GM19239 (cell line): ENCODE measurements around the gene CAGE1.

Source experiments
- DNase-seq: peaks from one replicate; pipeline ENCODE4 v3.0.0; 2011; ENCODE audit warnings: low spot score; ENCODE audit not compliant: insufficient read length
- FAIRE-seq: peaks from 2 replicates; lab custom pipeline; 2011; peaks lifted over from hg19 to GRCh38; lab: Jason Lieb, UNC

CAGE1 gene

GRCh38 chr6:7389451-7390225 is at the start of gene CAGE1, which contains the start of gene RIOK1:
TSS of gene CAGE1 (minus strand) at chr6:7389742. CDS start at chr6:7387173, 2,569 bp downstream.
TSS of gene RIOK1 (plus strand) at chr6:7389808. CDS start at chr6:7390003, 195 bp downstream.
- DNase-seq (peak; percentile 85), FAIRE-seq (peak; percentile 97)

- no peak for DNase-seq
- FAIRE-seq: no peak
These were observed 49.7 kb upstream of the CAGE1 start for GRCh38 chr6:7439228-7439627.

DNA sequence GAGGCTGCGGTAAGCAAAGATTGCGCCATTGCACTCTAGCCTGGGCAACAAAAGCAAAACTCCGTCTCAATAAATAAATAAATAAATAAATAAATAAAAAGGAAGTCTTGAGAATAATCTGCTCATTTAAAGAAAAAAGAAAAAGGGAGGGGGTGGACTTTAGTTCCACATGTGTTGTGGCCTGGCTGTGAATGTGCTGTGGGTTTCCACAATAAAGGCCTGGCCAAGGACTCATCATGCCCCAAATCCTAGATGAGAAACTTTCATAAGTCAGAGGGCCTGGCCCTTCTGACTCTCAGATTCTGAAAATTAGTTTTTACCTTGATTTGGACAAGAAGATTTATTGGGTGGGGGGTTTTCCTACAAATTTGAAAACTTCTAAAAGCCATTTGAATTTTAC is 48.5 kb upstream of the CAGE1 start:
- FAIRE-seq: no peak
- DNase-seq: no peak

DNA sequence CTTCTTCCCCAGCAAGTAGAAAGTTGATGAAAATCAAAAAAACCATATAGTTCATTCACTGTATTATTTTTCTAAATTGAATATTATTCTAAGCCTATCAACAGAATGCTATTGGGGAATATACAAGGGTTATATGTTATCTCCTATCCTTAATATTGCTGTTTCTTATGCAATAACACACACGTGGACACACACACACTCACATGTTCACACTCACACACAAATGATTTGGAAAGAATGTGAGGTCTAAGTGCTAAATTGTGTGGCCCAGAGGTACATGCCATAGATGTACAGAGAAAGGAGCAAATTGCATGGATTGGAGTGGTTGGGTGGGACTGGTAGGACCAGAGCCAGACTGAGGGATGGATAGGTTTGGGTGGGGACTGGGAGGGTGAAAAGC is 45.1 kb upstream of the CAGE1 start:
- no peak for FAIRE-seq

DNA sequence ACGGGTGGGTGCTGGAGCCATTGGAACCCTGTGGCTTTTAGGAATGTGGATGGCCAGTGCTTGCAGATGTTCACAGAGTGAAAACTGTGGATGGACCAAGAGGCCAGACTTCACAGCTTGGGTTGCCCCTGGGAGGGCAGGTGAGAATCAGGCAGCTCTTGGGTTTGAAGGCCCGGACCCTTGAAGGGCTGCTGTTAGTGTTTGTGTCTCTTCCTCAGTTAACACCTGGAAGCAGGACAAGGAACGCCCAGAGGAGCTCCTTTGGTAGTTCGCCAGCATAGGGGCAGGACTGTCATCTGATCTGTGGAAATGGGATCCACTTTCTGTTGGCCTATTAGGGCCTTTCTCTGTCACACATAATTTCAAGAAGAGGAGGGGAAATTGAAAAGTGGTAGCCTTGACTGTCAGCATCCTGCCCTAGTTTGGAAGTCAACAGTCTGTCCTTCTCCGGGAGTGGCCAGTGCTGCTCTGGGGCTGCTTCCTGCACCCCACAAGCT is 43.6 kb upstream of the CAGE1 start:
- DNase-seq (no peak), FAIRE-seq (no peak)

More for the DNA sequence above, 45.1 kb upstream of the CAGE1 start:
- no peak for DNase-seq

- DNase-seq: no peak
- FAIRE-seq: no peak
These were observed 43.0 kb upstream of the CAGE1 start for GRCh38 chr6:7432391-7433120.

- FAIRE-seq: no peak
- DNase-seq: no peak
These were observed 42.3 kb upstream of the CAGE1 start for GRCh38 chr6:7431674-7432390.

DNA sequence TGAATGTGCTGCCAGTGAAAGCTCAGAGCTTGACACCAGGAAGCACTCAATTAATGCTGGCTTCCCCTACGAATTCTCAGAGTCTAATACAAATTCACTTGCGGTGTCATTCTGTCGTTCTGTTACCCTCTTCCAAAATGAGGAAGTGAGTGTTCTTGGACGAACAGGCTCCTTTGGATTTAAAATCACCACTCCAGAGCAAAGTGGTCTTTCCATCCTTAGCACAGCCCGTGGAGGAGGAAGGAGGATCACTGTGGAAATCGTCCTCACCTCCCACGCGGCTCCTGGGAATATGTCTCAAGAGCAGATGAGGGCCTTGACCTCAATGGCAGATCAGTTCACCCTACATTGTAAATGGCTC is 41.8 kb upstream of the CAGE1 start:
- FAIRE-seq (no peak), DNase-seq (no peak)

GRCh38 chr6:7426447-7427169 is 37.1 kb upstream of the CAGE1 start:
- FAIRE-seq: no peak
- no peak for DNase-seq

GRCh38 chr6:7425808-7426190 is 36.3 kb upstream of the CAGE1 start:
- DNase-seq: no peak
- FAIRE-seq: no peak

- no peak for DNase-seq
- FAIRE-seq: no peak
These were observed 35.6 kb upstream of the CAGE1 start for GRCh38 chr6:7424967-7425807.

- DNase-seq (no peak), FAIRE-seq (no peak)
These were observed 34.5 kb upstream of the CAGE1 start for GRCh38 chr6:7424058-7424457.

GRCh38 chr6:7421066-7421465 is 31.5 kb upstream of the CAGE1 start:
- DNase-seq (no peak), FAIRE-seq (no peak)

- DNase-seq: no peak
- FAIRE-seq: no peak
These were observed 29.5 kb upstream of the CAGE1 start for GRCh38 chr6:7419065-7419464.

GRCh38 chr6:7418238-7418905 is 28.8 kb upstream of the CAGE1 start:
- no peak for DNase-seq
- no peak for FAIRE-seq

DNA sequence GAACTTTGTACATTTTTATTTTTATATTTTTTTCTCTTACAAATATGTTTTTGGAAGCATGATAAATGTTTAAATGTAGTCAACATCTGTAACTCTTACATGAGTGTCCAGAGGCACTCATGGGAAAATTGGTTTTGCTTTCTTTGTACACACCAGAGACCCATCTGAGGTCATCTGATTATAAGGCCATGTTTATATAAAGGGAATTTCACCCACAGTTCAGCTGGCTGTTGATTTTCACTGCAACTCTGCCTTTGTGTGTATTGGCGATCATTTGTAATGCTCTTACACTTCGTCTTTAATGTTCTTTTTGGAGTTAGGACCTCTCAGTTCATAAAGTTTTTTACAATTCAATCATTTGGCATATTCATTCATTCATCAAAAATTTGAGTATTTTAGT is 28.1 kb upstream of the CAGE1 start:
- DNase-seq (no peak), FAIRE-seq (no peak)

- FAIRE-seq (no peak), DNase-seq (no peak)
These were observed 25.3 kb upstream of the CAGE1 start for GRCh38 chr6:7414811-7415210.

DNA sequence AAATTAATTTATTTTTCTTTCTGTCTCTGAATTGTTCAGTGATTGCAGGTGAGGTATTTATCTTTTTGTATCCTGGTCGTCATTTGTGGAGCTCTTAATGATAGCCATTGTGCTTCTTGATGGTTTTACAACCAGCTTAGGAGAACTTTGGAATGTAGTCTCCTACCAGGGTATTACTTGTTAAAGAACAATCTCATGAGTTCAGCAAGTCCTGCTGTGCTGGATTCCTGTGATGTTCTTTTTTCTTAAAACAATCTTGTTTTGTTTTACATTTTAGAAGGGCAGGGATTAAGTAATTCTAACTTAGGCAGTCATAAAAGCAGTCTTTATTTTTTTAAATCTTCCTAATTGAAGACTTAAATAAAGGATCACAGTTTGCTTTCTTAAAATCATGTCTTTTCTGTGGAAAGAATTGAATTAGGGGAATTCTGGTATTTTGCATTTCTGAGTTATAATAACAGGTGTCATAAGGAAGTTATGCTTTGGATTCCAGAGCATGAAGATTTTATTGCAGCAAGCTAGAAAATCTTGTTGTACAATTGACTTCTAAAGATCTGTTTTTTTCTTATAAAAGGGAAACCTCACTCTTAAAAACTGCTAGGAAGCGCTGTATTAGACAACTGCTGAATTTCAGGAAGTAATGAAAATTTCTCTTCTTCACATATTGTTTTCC is 23.7 kb upstream of the CAGE1 start:
- FAIRE-seq: no peak
- no peak for DNase-seq
